H1 (cell line): ENCODE results near the gene PLA2G15. TPM values are rescaled to one million over a fixed set of nuclear protein-coding genes. Genes with fewer than 3 reads are reported as not detected.

Experiments used
- CTCF ChIA-PET: fragments of 300-600 bp; sonication (Branson Sonifier 250); formaldehyde crosslinking; loops from one replicate; lab custom pipeline; 2021; ENCODE audit not compliant: partially characterized antibody; lab: Charles Lee
- POLR2A ChIA-PET: fragments of 300-600 bp; sonication (Branson Sonifier 250); formaldehyde crosslinking; loops from one replicate; lab custom pipeline; 2021; ENCODE audit warnings: inconsistent platforms; ENCODE audit not compliant: partially characterized antibody; lab: Charles Lee
- DNase-seq, 2 experiments: peaks; one replicate each; pipeline versions ENCODE4 v3.0.0 to v3.0.0-alpha.2; 2010 to 2022; ENCODE audit warnings: low spot score in 2 of 2, low read depth in 1 of 2, mixed read lengths in 1 of 2
- FAIRE-seq: peaks from 2 replicates; lab custom pipeline; 2011; peaks lifted over from hg19 to GRCh38; lab: Jason Lieb, UNC
- H2AFZ ChIP-seq: 2 replicates; pipeline ENCODE4 v1.8.1; 2012; ENCODE audit warnings: low read length, inconsistent platforms
- H2AK5ac ChIP-seq: 2 replicates; pipeline ENCODE4 v1.6.1; 2013; ENCODE audit warnings: low read depth, low read length
- H2BK120ac ChIP-seq: replicated peaks from 2 replicates; pipeline ENCODE3; 2013; ENCODE audit warnings: low read depth, low read length, inconsistent platforms
- H2BK12ac ChIP-seq: 2 replicates; pipeline ENCODE4 v1.6.1; 2013; ENCODE audit warnings: low read depth, low read length
- H2BK15ac ChIP-seq: 2 replicates; pipeline ENCODE4 v1.6.1; 2013; ENCODE audit warnings: low read length
- H2BK20ac ChIP-seq: 2 replicates; pipeline ENCODE4 v1.6.1; 2013; ENCODE audit warnings: low read length
- H2BK5ac ChIP-seq: 2 replicates; pipeline ENCODE4 v1.6.1; 2013; ENCODE audit warnings: low read depth, low read length
- H3K14ac ChIP-seq: 2 replicates; pipeline ENCODE4 v1.6.1; 2013; ENCODE audit warnings: inconsistent platforms; ENCODE audit not compliant: insufficient read length
- H3K18ac ChIP-seq: 2 replicates; pipeline ENCODE4 v1.6.1; 2013; ENCODE audit warnings: low read length; ENCODE audit errors: extremely low read depth
- H3K23ac ChIP-seq: 2 replicates; pipeline ENCODE4 v1.6.1; 2013; ENCODE audit warnings: inconsistent platforms; ENCODE audit not compliant: insufficient read length
- H3K23me2 ChIP-seq: 2 replicates; pipeline ENCODE4 v1.6.1; 2013; ENCODE audit warnings: low read depth, low read length
- H3K27ac ChIP-seq: 2 replicates; pipeline ENCODE4 v1.6.1; 2011; ENCODE audit warnings: low read depth, low read length, inconsistent platforms
- H3K27me3 ChIP-seq, 4 experiments: replicated peaks in 1 of 4; 1 replicate in 1 of 4; 2 replicates in 3 of 4; pipeline versions ENCODE4 v1.6.1 to v1.8.1; 2011 to 2013; ENCODE audit warnings: low read length in 3 of 4, mild to moderate bottlenecking in 3 of 4, inconsistent platforms in 2 of 4, mixed read lengths in 2 of 4, moderate library complexity in 1 of 4; ENCODE audit not compliant: control insufficient read depth in 3 of 4, insufficient read depth in 3 of 4; ENCODE audit errors: extremely low read depth in 1 of 4
- H3K36me3 ChIP-seq, 4 experiments: 2 replicates each; pipeline versions ENCODE4 v1.6.1 to v1.8.1; 2011 to 2013; ENCODE audit warnings: mild to moderate bottlenecking in 4 of 4, low read length in 3 of 4, moderate library complexity in 2 of 4, control low read depth in 1 of 4, inconsistent platforms in 1 of 4; ENCODE audit not compliant: insufficient read depth in 4 of 4, control insufficient read depth in 2 of 4
- H3K4ac ChIP-seq: replicated peaks from 2 replicates; pipeline ENCODE3; 2013; ENCODE audit warnings: low read length, low read depth, mixed read lengths, inconsistent platforms; ENCODE audit not compliant: insufficient read length
- H3K4me1 ChIP-seq, 4 experiments: replicated peaks in 1 of 4; 1 replicate in 1 of 4; 2 replicates in 3 of 4; pipeline versions ENCODE4 v1.6.1 to v1.8.1; 2011 to 2013; ENCODE audit warnings: low read length in 3 of 4, inconsistent platforms in 2 of 4, mixed read lengths in 1 of 4; ENCODE audit not compliant: insufficient read depth in 4 of 4, control insufficient read depth in 3 of 4
- H3K4me2 ChIP-seq, 2 experiments: 2 replicates each; pipeline versions ENCODE4 v1.6.1 to v1.8.1; 2011 to 2013; ENCODE audit warnings: low read depth in 2 of 2, low read length in 2 of 2, control low read depth in 1 of 2, inconsistent platforms in 1 of 2, mild to moderate bottlenecking in 1 of 2; ENCODE audit not compliant: insufficient read depth in 1 of 2
- H3K4me3 ChIP-seq, 4 experiments: fragments of 200-600, 300-600 bp in 1 of 4; sonication (generic), shearing (Covaris generic), sonication (Bioruptor Twin) in 1 of 4; 2 replicates each; pipeline versions ENCODE4 v1.5.1 to v1.8.1; 2011 to 2016; ENCODE audit warnings: low read length in 4 of 4, low read depth in 3 of 4, control low read depth in 2 of 4, inconsistent platforms in 2 of 4, mild to moderate bottlenecking in 2 of 4, mixed read lengths in 1 of 4, moderate library complexity in 1 of 4; ENCODE audit not compliant: insufficient read depth in 2 of 4; ENCODE audit errors: extremely low read depth in 1 of 4
- H3K56ac ChIP-seq: replicated peaks from 2 replicates; pipeline ENCODE3; 2013; ENCODE audit warnings: low read depth, mild to moderate bottlenecking, mixed read lengths, low read length, inconsistent platforms; ENCODE audit not compliant: insufficient read length
- H3K79me1 ChIP-seq: 2 replicates; pipeline ENCODE4 v1.6.1; 2013; ENCODE audit warnings: low read depth, low read length, control low read depth
- H3K79me2 ChIP-seq, 2 experiments: 2 replicates each; pipeline versions ENCODE4 v1.6.1 to v1.8.1; 2012 to 2013; ENCODE audit warnings: low read length in 2 of 2, mild to moderate bottlenecking in 2 of 2, inconsistent platforms in 1 of 2; ENCODE audit not compliant: insufficient read depth in 2 of 2, control insufficient read depth in 1 of 2
- H3K9ac ChIP-seq, 4 experiments: replicated peaks in 1 of 4; 1 replicate in 1 of 4; 2 replicates in 3 of 4; pipeline versions ENCODE4 v1.6.1 to v1.8.1; 2011 to 2013; ENCODE audit warnings: low read depth in 3 of 4, low read length in 3 of 4, control low read depth in 2 of 4, mild to moderate bottlenecking in 2 of 4, moderate library complexity in 2 of 4, inconsistent platforms in 1 of 4; ENCODE audit errors: extremely low read depth in 1 of 4
- H3K9me3 ChIP-seq, 2 experiments: 2 replicates each; pipeline versions ENCODE4 v1.6.1 to v1.8.1; 2012 to 2013; ENCODE audit warnings: mild to moderate bottlenecking in 2 of 2, moderate library complexity in 2 of 2, control low read depth in 1 of 2, inconsistent platforms in 1 of 2, low read depth in 1 of 2, low read length in 1 of 2, mixed read lengths in 1 of 2; ENCODE audit not compliant: insufficient read depth in 2 of 2
- H4K20me1 ChIP-seq, 2 experiments: replicated peaks in 1 of 2; 2 replicates each; pipeline versions ENCODE3 to v1.8.1; 2011 to 2013; ENCODE audit warnings: inconsistent platforms in 2 of 2, low read length in 2 of 2, mild to moderate bottlenecking in 1 of 2; ENCODE audit not compliant: insufficient read depth in 2 of 2, control insufficient read depth in 1 of 2
- H4K5ac ChIP-seq: 2 replicates; pipeline ENCODE4 v1.6.1; 2013; ENCODE audit warnings: low read length, low read depth, mixed read lengths, inconsistent platforms; ENCODE audit not compliant: insufficient read length
- H4K8ac ChIP-seq: 2 replicates; pipeline ENCODE4 v1.8.0; 2013; ENCODE audit warnings: mild to moderate bottlenecking, moderate library complexity, low read length, inconsistent platforms; ENCODE audit not compliant: insufficient read depth; ENCODE audit errors: extremely low read depth
- H4K91ac ChIP-seq: replicated peaks from 2 replicates; pipeline ENCODE3; 2013; ENCODE audit warnings: low read length, mixed read lengths, inconsistent platforms; ENCODE audit not compliant: insufficient read length
- ATF2 ChIP-seq: IDR thresholded peaks from 2 replicates; pipeline ENCODE4 v1.6.1; 2012; ENCODE audit warnings: low read length, inconsistent platforms
- BACH1 ChIP-seq: IDR thresholded peaks from 2 replicates; pipeline ENCODE4 v1.6.1; 2012; ENCODE audit warnings: low read length, improper control_type of control experiment
- CEBPB ChIP-seq: IDR thresholded peaks from 2 replicates; pipeline ENCODE4 v1.6.1; 2012; ENCODE audit warnings: low read depth, low read length
- CREB1 ChIP-seq: IDR thresholded peaks from 2 replicates; pipeline ENCODE4 v1.6.1; 2012; ENCODE audit warnings: inconsistent platforms
- E2F6 ChIP-seq: IDR thresholded peaks from 2 replicates; pipeline ENCODE4 v1.6.1; 2012; ENCODE audit warnings: inconsistent platforms
- NANOG ChIP-seq: IDR thresholded peaks from 2 replicates; pipeline ENCODE4 v1.6.1; 2011; ENCODE audit warnings: low read length, low read depth, mild to moderate bottlenecking, inconsistent platforms; ENCODE audit not compliant: insufficient read depth, poor library complexity, severe bottlenecking
- POLR2AphosphoS5 ChIP-seq: IDR thresholded peaks from 2 replicates; pipeline ENCODE4 v1.6.1; 2011; ENCODE audit warnings: low read depth, low read length
- SP2 ChIP-seq: IDR thresholded peaks from 2 replicates; pipeline ENCODE4 v1.6.1; 2012; ENCODE audit warnings: mild to moderate bottlenecking, low read length, inconsistent platforms
- TAF7 ChIP-seq: optimal IDR thresholded peaks from 2 replicates; pipeline ENCODE3; 2011; ENCODE audit warnings: low read depth, mild to moderate bottlenecking, inconsistent platforms, low read length, moderate library complexity, borderline replicate concordance
- USF2 ChIP-seq: IDR thresholded peaks from 2 replicates; pipeline ENCODE4 v1.6.1; 2011; ENCODE audit warnings: low read length, improper control_type of control experiment
- WGBS, 2 experiments: shearing (Covaris generic) in 1 of 2; methylation state at CpG; one replicate each; pipeline versions ENCODE4 v1.1.6 to v1.1.7; 2013 to 2015; ENCODE audit warnings: low lambda C conversion rate in 2 of 2, mixed read lengths in 2 of 2, inconsistent platforms in 1 of 2, low coverage in 1 of 2, missing lambda C conversion rate in 1 of 2; ENCODE audit not compliant: insufficient replicate concordance in 2 of 2, insufficient coverage in 1 of 2, insufficient read length in 1 of 2; ENCODE audit errors: extremely low coverage in 1 of 2, missing lambda C conversion rate in 1 of 2; 5-methylcytosine and 5-hydroxymethylcytosine counted together
- polyA plus RNA-seq, 7 experiments: library from polyadenylated mRNA; depleted of rRNA in 3 of 7; stranded (reverse) in 5 of 7; unstranded in 2 of 7; fragments of >200 nt in 5 of 7; fragments of 200-250 nt in 2 of 7; gene quantifications; 1 replicate in 5 of 7; 2 replicates in 1 of 7; 4 replicates in 1 of 7; pipeline versions ENCODE4 v1.2.1 to v1.2.3, GENCODE V29; 2011 to 2013; ENCODE audit warnings: missing spikeins in 2 of 7, mixed read lengths in 2 of 7
- total RNA-seq: library from RNA; stranded (reverse); fragmentation: NEBNext Ultra II Directional; extraction: Animal tissue kit (Norgen Biotek cat#: 25700); gene quantifications from 2 replicates; pipeline ENCODE4 v1.2.1, GENCODE V29; 2021

PLA2G15 gene
- total and polyA plus RNA-seq, 2 of the 8 experiments (the other 6 are each of a cell fraction or from before 2014, with no cell fraction given), result 11.2 to 12.0 TPM

GRCh38 chr16:68227183-68227793, 17.9 kb upstream of the PLA2G15 start:
- no peak overlapping the region for H2BK15ac ChIP-seq
- no peaks in the 10 kb centered on the region for H3K4me1 ChIP-seq
- H4K20me1 ChIP-seq, result peaks cover 6 to 13% of the 10 kb centered on the region in 2 experiments
- no peak overlapping the region; the same call in 1 of the 2 replicates for H4K8ac ChIP-seq
- no peak overlapping the region for H3K23ac ChIP-seq
- CTCF ChIA-PET, result interaction anchor here (0.7 to 5.6 kb wide), 11 partner anchors 9 to 285 kb away, joined by 3 to 68 read pairs (median 4); partner anchors contain the start of gene ESRP2
- no peak overlapping the region for H2AFZ ChIP-seq
- no peak overlapping the region for H2BK20ac ChIP-seq
- no peak overlapping the region for H4K5ac ChIP-seq
- H3K4ac ChIP-seq, result no peak overlapping the region
- H3K9ac ChIP-seq, result no peak overlapping the region
- H2BK12ac ChIP-seq, result no peak overlapping the region
- no peak overlapping the region for H4K91ac ChIP-seq
- no peak for FAIRE-seq
- no peak overlapping the region for H3K4me3 ChIP-seq
- H3K9me3 ChIP-seq, result no peaks in the 10 kb centered on the region
- no peak overlapping the region for H3K56ac ChIP-seq
- H3K14ac ChIP-seq, result no peak overlapping the region
- H3K79me1 ChIP-seq, result no peaks in the 10 kb centered on the region; the same call in 1 of the 2 replicates
- no peak overlapping the region for H2BK120ac ChIP-seq
- no peaks in the 10 kb centered on the region for H3K27me3 ChIP-seq
- H3K36me3 ChIP-seq, result peaks cover 9 to 40% (median 25%) of the 10 kb centered on the region in 4 experiments
- H3K27ac ChIP-seq, result no peak overlapping the region
- no peaks in the 10 kb centered on the region for H3K23me2 ChIP-seq
- no peaks in the 10 kb centered on the region for H3K79me2 ChIP-seq
- no peak overlapping the region for H3K4me2 ChIP-seq
- no peak overlapping the region for H2AK5ac ChIP-seq
- H2BK5ac ChIP-seq, result no peak overlapping the region
- H3K18ac ChIP-seq, result no peak overlapping the region
- POLR2A ChIA-PET, result interaction anchor here (4.4 kb wide), 1 partner anchor 143 kb away, joined by 20 read pairs; the partner anchor contains the start of gene NFATC3
- 87% methylated on average over 3 of the region's 3 CpGs; no CpG with 5 or more reads in 1 of the 2 experiments for WGBS, 2 experiments
- no peak for DNase-seq
- TF ChIP-seq SP2, result no peak
- no peak for TF ChIP-seq CREB1
- TF ChIP-seq ATF2, result no peak
- no peak for TF ChIP-seq NANOG
- TF ChIP-seq USF2, result no peak
- no peak for TF ChIP-seq TAF7
- no peak for TF ChIP-seq E2F6
- no peak for TF ChIP-seq CEBPB
- no peak for TF ChIP-seq POLR2AphosphoS5
- TF ChIP-seq BACH1, result no peak
